Activated CD8-positive, alpha-beta T cell treated with anti-CD3 and anti-CD28 coated beads for 36 hours (primary cell): ENCODE data around the gene GAS6. TPM values are rescaled to one million over a fixed set of nuclear protein-coding genes. Genes with fewer than 3 reads are reported as not detected.
"Not testable (repeated sequence)": the region's sequence is repeated elsewhere in the genome, so short reads cannot be mapped to it uniquely, and the experiment has no call there.

ENCODE experiments used
- ATAC-seq: fragments of 200-7000 bp; cut with Tn5 transposase; one replicate; pipeline ENCODE4 v1.10.0; 2021; ENCODE audit warnings: mild to moderate bottlenecking, moderate library complexity
- CTCF ChIA-PET: fragments of 350-600 bp; sonication (Branson Sonifier 250); formaldehyde crosslinking; loops from one replicate; lab custom pipeline; 2021; ENCODE audit warnings: antibody characterized with exemption; lab: Charles Lee
- POLR2A ChIA-PET: fragments of 350-600 bp; sonication (Branson Sonifier 250); formaldehyde crosslinking; loops from one replicate; lab custom pipeline; 2021; ENCODE audit warnings: antibody characterized with exemption; lab: Charles Lee
- DNase-seq: peaks from one replicate; pipeline ENCODE4 v3.0.0-alpha.2; 2020
- H3K27ac Mint-ChIP-seq: one replicate; pipeline ENCODE4 v1.8.0; 2021; ENCODE audit warnings: mild to moderate bottlenecking, mixed read lengths
- H3K27me3 Mint-ChIP-seq: one replicate; pipeline ENCODE4 v1.8.0; 2021; ENCODE audit warnings: mixed read lengths
- H3K36me3 Mint-ChIP-seq: one replicate; pipeline ENCODE4 v1.8.0; 2021; ENCODE audit warnings: low read depth, mixed read lengths
- H3K4me1 Mint-ChIP-seq: one replicate; pipeline ENCODE4 v1.8.0; 2021; ENCODE audit warnings: low read depth, mixed read lengths
- H3K4me3 Mint-ChIP-seq: one replicate; pipeline ENCODE4 v1.8.0; 2021; ENCODE audit warnings: mild to moderate bottlenecking, moderate library complexity, mixed read lengths
- H3K9me3 Mint-ChIP-seq: one replicate; pipeline ENCODE4 v1.8.0; 2021; ENCODE audit warnings: mixed read lengths
- intact Hi-C: fragments of 100-400 bp; cut with micrococcal nuclease; formaldehyde crosslinking; loops from one replicate; pipeline ENCODE4 v1.10.0; 2022
- total RNA-seq, 2 experiments: library from RNA; stranded (reverse); gene quantifications; one replicate each; pipeline ENCODE4 v1.2.3, GENCODE V29; 2021
- TF ChIP-seq, protein P1 (sequence below): fragments of 200-600 bp; IDR thresholded peaks from one replicate; pipeline ENCODE4 v1.8.0; 2022; ENCODE audit warnings: antibody characterized with exemption, mild to moderate bottlenecking

The GAS6 gene
- total RNA-seq, 2 experiments from 2014 or later = 0.23 to 0.25 TPM

DNA sequence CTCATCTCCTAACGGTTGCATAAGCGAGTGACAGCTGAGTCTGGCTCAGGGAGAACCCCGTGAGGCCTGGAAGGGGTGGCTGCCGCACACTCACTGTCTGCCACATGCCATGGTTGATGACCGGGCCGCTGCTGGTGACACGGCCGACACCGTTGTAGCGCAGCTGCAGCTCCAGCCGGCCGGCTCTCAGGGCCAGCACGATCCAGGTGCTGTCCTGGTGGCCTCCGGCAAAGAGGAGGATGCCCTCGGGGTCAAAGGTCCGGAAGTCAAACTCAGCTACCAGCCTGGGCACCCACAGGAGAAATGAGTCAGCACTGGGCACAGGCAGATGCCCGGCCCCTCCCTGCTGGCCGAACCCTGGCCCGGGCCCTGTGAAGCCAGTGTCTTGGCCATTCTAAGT, 31.7 kb downstream of the GAS6 start:
- no peak for ATAC-seq
- TF ChIP-seq, protein P1, sequence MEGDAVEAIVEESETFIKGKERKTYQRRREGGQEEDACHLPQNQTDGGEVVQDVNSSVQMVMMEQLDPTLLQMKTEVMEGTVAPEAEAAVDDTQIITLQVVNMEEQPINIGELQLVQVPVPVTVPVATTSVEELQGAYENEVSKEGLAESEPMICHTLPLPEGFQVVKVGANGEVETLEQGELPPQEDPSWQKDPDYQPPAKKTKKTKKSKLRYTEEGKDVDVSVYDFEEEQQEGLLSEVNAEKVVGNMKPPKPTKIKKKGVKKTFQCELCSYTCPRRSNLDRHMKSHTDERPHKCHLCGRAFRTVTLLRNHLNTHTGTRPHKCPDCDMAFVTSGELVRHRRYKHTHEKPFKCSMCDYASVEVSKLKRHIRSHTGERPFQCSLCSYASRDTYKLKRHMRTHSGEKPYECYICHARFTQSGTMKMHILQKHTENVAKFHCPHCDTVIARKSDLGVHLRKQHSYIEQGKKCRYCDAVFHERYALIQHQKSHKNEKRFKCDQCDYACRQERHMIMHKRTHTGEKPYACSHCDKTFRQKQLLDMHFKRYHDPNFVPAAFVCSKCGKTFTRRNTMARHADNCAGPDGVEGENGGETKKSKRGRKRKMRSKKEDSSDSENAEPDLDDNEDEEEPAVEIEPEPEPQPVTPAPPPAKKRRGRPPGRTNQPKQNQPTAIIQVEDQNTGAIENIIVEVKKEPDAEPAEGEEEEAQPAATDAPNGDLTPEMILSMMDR = no peak
- DNase-seq = no peak
- H3K4me1 Mint-ChIP-seq = peaks cover under 1% of the 10 kb centered on the region
- ChIA-PET CTCF (no interaction called here), POLR2A (no interaction called here)
- intact Hi-C loops = no loop called here
- H3K4me3 Mint-ChIP-seq = no peak overlapping the region
- H3K27ac Mint-ChIP-seq = no peak overlapping the region
- H3K9me3 Mint-ChIP-seq = no peaks in the 10 kb centered on the region
- no peaks in the 10 kb centered on the region for H3K27me3 Mint-ChIP-seq
- peaks cover 4% of the 10 kb centered on the region for H3K36me3 Mint-ChIP-seq

DNA sequence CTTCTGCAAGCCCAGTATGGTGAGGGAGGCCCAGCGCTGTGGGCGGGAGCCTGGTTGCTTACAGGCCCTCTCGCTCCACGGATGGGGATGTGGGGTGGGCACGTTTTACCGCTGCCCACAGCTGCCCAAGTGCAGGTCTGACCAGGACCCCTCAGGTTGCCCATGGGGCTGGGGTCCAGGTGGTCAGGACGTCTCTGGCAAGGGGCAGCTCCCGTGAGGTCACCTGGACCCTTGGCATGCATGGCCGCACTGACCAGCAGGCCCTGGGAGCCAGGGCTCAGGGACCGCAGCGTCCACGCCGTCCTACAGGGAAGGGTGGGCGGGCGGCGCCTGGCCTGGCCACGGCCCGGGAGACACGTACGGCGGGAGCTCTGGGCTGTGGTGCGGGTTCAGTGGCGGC, 32.8 kb downstream of the GAS6 start:
- intact Hi-C loops = no loop called here
- Mint-ChIP-seq H3K9me3 (no peaks in the 10 kb centered on the region), H3K4me3 (no peak overlapping the region), H3K27ac (no peak overlapping the region), H3K27me3 (no peaks in the 10 kb centered on the region), H3K36me3 (peaks cover 6% of the 10 kb centered on the region), H3K4me1 (no peaks in the 10 kb centered on the region)
- CTCF ChIA-PET = no interaction called here
- POLR2A ChIA-PET = no interaction called here
- ATAC-seq (no peak), DNase-seq (no peak)
- TF ChIP-seq, protein P1 = no peak

DNA sequence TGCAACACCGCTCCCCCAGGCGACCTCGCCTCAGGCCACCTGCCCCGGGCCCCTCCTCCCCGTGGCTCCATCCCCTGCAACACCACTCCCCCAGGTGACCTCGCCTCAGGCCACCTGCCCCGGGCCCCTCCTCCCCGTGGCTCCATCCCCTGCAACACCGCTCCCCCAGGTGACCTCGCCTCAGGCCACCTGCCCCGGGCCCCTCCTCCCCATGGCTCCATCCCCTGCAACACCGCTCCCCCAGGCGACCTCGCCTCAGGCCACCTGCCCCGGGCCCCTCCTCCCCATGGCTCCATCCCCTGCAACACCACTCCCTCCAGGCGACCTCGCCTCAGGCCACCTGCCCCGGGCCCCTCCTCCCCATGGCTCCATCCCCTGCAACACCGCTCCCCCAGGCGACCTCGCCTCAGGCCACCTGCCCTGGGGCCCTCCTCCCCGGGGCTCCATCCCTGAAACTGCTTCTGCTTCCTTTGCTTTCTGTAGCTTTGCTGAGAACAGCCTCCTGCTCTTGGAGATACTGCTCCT, 33.4 kb downstream of the GAS6 start:
- H3K4me1 Mint-ChIP-seq, H3K36me3 Mint-ChIP-seq, H3K27ac Mint-ChIP-seq, H3K4me3 Mint-ChIP-seq, H3K27me3 Mint-ChIP-seq, DNase-seq, CTCF ChIA-PET, intact Hi-C loops, H3K9me3 Mint-ChIP-seq, ATAC-seq, POLR2A ChIA-PET: not testable (repeated sequence)

DNA sequence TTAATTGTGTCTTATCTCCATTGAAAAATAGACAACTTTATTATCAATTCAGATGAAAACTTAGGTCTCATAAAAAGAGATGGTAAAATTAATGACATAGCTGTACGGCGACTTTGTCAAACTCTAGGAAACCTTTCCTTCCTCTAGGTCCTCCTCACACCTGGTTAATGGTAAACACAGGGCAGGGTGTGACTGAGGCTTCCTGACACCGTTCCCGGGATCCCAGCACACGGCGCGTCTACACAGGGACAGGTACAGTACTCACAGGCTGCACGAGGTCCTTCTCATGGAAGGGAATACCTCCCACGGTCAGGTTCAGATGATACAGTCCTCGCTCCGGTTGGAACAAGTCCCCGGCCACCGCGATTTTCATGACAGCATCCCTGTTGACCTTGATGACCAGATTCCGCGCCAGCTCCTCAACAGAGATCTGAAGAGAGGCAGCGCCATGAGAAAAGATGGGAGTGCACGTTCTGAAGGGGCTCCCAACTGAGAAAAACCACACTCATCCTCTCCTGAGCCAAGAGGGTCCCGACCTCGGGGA, 35.5 kb downstream of the GAS6 start:
- no peaks in the 10 kb centered on the region for H3K4me1 Mint-ChIP-seq
- H3K27ac Mint-ChIP-seq = no peak overlapping the region
- no peak for ATAC-seq
- DNase-seq = no peak
- no peaks in the 10 kb centered on the region for H3K9me3 Mint-ChIP-seq
- ChIA-PET POLR2A (no interaction called here), CTCF (no interaction called here)
- TF ChIP-seq, protein P1 = no peak
- H3K27me3 Mint-ChIP-seq = no peaks in the 10 kb centered on the region
- intact Hi-C loops = no loop called here
- peaks cover 11% of the 10 kb centered on the region for H3K36me3 Mint-ChIP-seq
- H3K4me3 Mint-ChIP-seq = no peak overlapping the region

DNA sequence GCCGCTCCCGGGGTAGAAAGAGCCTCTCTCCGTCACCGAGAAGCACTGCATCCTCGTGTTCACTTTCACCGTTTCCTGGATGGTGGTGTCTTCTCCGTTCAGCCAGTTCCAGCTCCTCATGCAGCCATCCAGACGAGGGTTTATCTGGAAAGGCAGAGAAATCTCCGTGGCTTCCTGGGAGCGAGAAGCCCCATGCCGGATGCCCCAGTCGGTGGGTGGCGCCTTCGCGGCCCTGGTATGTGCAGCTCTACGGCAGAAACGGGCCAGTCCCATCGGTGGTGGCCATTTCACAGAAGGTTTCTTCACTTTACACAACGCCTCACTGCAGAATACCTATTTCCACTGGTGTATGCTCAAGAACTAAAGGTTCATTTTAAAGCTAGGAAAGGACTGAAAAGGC, 36.9 kb downstream of the GAS6 start:
- TF ChIP-seq, protein P1 = no peak
- POLR2A ChIA-PET = no interaction called here

DNA sequence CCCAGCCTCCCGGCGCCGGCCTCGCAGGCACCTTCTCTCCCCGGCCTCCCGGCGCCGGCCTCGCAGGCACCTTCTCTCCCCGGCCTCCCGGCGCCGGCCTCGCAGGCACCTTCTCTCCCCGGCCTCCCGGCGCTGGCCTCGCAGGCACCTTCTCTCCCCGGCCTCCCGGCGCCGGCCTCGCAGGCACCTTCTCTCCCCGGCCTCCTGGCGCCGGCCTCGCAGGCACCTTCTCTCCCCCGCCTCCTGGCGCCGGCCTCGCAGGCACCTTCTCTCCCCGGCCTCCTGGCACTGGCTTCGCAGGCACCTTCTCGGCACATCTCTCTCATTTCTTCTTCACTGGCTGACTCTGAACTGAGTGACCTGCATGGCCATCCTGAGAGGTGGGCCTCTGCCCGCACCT, 37.4 kb downstream of the GAS6 start:
- CTCF ChIA-PET, ATAC-seq: not testable (repeated sequence)

More for the DNA sequence above, 36.9 kb downstream of the GAS6 start:
- intact Hi-C loops = no loop called here
- no peak for ATAC-seq
- CTCF ChIA-PET = no interaction called here
- H3K9me3 Mint-ChIP-seq = no peaks in the 10 kb centered on the region
- H3K27ac Mint-ChIP-seq = no peak overlapping the region
- H3K27me3 Mint-ChIP-seq = no peaks in the 10 kb centered on the region
- no peaks in the 10 kb centered on the region for H3K4me1 Mint-ChIP-seq
- H3K36me3 Mint-ChIP-seq = peaks cover 12% of the 10 kb centered on the region
- no peak overlapping the region for H3K4me3 Mint-ChIP-seq
- no peak for DNase-seq

More for the DNA sequence above, 37.4 kb downstream of the GAS6 start:
- DNase-seq, intact Hi-C loops, H3K27me3 Mint-ChIP-seq, H3K4me3 Mint-ChIP-seq, H3K27ac Mint-ChIP-seq, H3K4me1 Mint-ChIP-seq, POLR2A ChIA-PET, H3K9me3 Mint-ChIP-seq: not testable (repeated sequence)
- peaks cover 12% of the 10 kb centered on the region for H3K36me3 Mint-ChIP-seq
